NB4 (cell line): ENCODE results near the gene SORT1.

Source experiments
- DNase-seq: peaks from one replicate; pipeline ENCODE4 v3.0.0; 2010; ENCODE audit warnings: low read depth
- H3K4me3 ChIP-seq: one replicate; pipeline ENCODE4 v1.5.1; 2011; ENCODE audit warnings: mild to moderate bottlenecking, low read depth, low read length, moderate library complexity
- CTCF ChIP-seq: IDR thresholded peaks from one replicate; pipeline ENCODE4 v1.5.1; 2012; ENCODE audit warnings: low read depth, low read length
- MAX ChIP-seq: IDR thresholded peaks from 2 replicates; pipeline ENCODE4 v1.6.1; 2011; ENCODE audit warnings: low read depth, low read length
- MYC ChIP-seq: IDR thresholded peaks from 2 replicates; pipeline ENCODE4 v1.6.1; 2011; ENCODE audit warnings: low read depth, low read length
- POLR2A ChIP-seq: IDR thresholded peaks from 2 replicates; pipeline ENCODE4 v1.6.1; 2011; ENCODE audit warnings: mild to moderate bottlenecking; ENCODE audit not compliant: insufficient read length; ENCODE audit errors: extremely low read depth

Gene SORT1

GRCh38 chr1:109280862-109281261, 116.9 kb downstream of the SORT1 start:
- TF ChIP-seq MYC (no peak), MAX (no peak), CTCF (no peak), POLR2A (no peak)
- no peak overlapping the region for H3K4me3 ChIP-seq
- no peak for DNase-seq

- H3K4me3 ChIP-seq, result no peak overlapping the region
- no peak for DNase-seq
- TF ChIP-seq POLR2A (no peak), MAX (no peak), CTCF (no peak), MYC (no peak)
These were observed 118.0 kb downstream of the SORT1 start for GRCh38 chr1:109279615-109280278.

- H3K4me3 ChIP-seq, result no peak overlapping the region
- peak; percentile 73 for DNase-seq
- TF ChIP-seq POLR2A, result no peak
- TF ChIP-seq MYC, result no peak
- peak; percentile 91 for TF ChIP-seq CTCF
- peak; percentile 71 for TF ChIP-seq MAX
These were observed 120.1 kb downstream of the SORT1 start for GRCh38 chr1:109277434-109278204.

DNA sequence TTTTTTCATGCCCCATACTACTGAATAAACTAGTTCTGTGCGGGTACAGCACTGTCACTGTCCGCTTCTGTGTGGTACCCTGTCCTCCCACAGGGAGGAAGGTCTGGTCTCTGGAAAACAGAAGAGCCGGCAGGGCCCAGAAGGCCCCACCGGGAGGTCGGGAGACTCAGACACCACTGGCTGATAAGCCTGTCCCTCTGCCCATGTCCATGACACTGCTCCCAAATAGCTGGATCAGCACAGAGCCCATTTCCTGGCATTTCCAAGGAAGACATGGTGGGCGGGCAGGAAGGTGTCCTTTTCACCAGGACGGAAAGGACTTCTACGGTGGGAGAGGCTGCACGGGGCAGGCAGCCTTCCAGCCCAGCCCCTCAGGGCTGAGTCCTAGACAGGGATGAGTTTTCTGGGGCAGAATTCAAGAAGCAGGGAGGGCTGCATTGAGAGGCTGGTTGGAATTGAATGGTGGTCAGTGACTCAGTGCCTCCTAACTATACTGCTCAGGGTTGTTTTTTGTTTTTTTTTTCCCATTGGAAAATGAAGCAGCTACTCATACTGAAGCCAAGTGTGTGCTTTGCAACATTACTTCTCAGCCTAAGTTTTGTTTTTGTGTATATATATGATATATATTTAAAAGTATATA, 121.9 kb downstream of the SORT1 start:
- no peak overlapping the region for H3K4me3 ChIP-seq
- TF ChIP-seq MYC (no peak), CTCF (no peak), POLR2A (no peak), MAX (no peak)
- DNase-seq, result no peak

DNA sequence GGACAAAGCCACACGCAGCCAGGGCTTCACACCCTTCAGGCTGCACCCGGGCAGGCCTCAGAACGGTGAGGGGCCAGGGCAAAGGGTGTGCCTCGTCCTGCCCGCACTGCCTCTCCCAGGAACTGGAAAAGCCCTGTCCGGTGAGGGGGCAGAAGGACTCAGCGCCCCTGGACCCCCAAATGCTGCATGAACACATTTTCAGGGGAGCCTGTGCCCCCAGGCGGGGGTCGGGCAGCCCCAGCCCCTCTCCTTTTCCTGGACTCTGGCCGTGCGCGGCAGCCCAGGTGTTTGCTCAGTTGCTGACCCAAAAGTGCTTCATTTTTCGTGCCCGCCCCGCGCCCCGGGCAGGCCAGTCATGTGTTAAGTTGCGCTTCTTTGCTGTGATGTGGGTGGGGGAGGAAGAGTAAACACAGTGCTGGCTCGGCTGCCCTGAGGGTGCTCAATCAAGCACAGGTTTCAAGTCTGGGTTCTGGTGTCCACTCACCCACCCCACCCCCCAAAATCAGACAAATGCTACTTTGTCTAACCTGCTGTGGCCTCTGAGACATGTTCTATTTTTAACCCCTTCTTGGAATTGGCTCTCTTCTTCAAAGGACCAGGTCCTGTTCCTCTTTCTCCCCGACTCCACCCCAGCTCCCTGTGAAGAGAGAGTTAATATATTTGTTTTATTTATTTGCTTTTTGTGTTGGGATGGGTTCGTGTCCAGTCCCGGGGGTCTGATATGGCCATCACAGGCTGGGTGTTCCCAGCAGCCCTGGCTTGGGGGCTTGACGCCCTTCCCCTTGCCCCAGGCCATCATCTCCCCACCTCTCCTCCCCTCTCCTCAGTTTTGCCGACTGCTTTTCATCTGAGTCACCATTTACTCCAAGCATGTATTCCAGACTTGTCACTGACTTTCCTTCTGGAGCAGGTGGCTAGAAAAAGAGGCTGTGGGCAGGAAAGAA, 122.9 kb downstream of the SORT1 start:
- no peak for TF ChIP-seq MAX
- TF ChIP-seq CTCF, result no peak
- no peak for TF ChIP-seq POLR2A
- TF ChIP-seq MYC, result no peak
- no peak overlapping the region for H3K4me3 ChIP-seq
- DNase-seq, result no peak
